ENCODE measurements around the gene SPTLC1. TPM values are rescaled to one million over a fixed set of nuclear protein-coding genes. Genes with fewer than 3 reads are reported as not detected.

Gene SPTLC1
- total and polyA plus RNA-seq, 2 of the 8 experiments (the other 6 are each of a cell fraction or from before 2014, with no cell fraction given) = 34.2 to 62.1 TPM

DNA sequence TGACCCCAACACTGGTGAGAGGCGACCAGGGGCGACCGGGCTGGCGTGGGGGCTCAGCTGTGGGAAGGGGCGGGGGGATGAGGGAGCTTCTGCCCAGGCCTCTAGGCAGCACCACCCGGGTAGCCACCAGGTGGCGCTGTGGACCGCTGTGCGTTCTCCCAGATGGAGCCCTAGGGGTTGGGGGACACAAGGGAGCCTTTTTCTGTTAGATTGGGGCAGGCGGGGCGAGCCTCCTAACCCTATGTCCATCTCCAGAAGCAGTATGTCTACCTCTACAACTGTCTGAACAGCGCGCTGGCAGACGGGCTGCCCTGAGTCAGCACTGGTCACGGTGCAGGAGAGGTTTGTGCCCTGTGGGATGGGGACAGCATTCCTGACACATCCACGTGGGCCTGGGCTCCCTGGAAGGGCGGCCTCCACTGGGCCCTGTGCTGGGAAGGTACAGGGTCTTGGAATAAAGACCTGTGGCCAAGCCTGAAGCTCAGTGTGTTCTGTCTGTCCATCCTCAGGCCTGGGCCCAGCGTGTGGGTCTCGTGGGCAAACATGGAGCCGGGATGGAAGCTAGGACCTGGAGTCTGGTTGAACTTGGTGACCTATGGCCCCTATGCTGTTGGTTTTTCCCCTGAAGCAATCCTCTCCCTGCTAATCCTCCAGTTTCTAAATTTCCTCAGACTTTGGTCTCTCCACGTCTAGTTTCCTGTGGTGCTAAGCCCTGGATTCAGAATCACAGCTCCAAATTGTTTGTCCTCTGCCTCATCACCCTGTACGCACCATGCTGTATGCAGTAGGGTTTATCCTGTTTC, 23.1 kb upstream of the SPTLC1 start (continued):
- TF ChIP-seq CTCF (IDR thresholded peaks at IDR 0.05; ENCODE audit: control extremely low read depth in 1 of 3, insufficient read depth in 1 of 3, low read depth in 1 of 3, low read length in 3 of 3) = peak; percentile 76 to 85 (median 79)
- TF ChIP-seq POLR2A (IDR thresholded peaks at IDR 0.05; ENCODE audit: control extremely low read depth in 1 of 2, low read depth in 2 of 2, low read length in 2 of 2) = no peak
- TF ChIP-seq SUZ12 (IDR thresholded peaks at IDR 0.05; ENCODE audit: low read length) = no peak
- no peak for TF ChIP-seq EGR1 (IDR thresholded peaks at IDR 0.05; ENCODE audit: borderline replicate concordance, low read depth, low read length)
- TF ChIP-seq RAD21 (IDR thresholded peaks at IDR 0.05 in 1 of 2, conservative IDR thresholded peaks at IDR 0.05 in 1 of 2; ENCODE audit: low read depth in 2 of 2, low read length in 2 of 2) = peak; percentile 72 to 78
- no peak for TF ChIP-seq TAF7 (optimal IDR thresholded peaks at IDR 0.05; ENCODE audit: borderline replicate concordance, low read depth, low read length)
- no peak for TF ChIP-seq RBBP5 (IDR thresholded peaks at IDR 0.05; ENCODE audit: borderline replicate concordance, low read depth, low read length)
- TF ChIP-seq BACH1 (IDR thresholded peaks at IDR 0.05; ENCODE audit: low read length) = no peak
- no peak for TF ChIP-seq EP300 (IDR thresholded peaks at IDR 0.05; ENCODE audit: borderline replicate concordance in 1 of 2, low read depth in 2 of 2, low read length in 2 of 2)
- no peak for TF ChIP-seq PHF8 (conservative IDR thresholded peaks at IDR 0.05; ENCODE audit: low read depth, low read length)
- TF ChIP-seq HDAC6 (IDR thresholded peaks at IDR 0.05; ENCODE audit: low read depth, low read length) = no peak
- TF ChIP-seq YY1 (IDR thresholded peaks at IDR 0.05; ENCODE audit: low read depth, low read length) = 0 out of 2 replicates have a peak, but pooled peaks have one; percentile 34
- no peak for TF ChIP-seq TEAD4 (IDR thresholded peaks at IDR 0.05; ENCODE audit: low read depth, low read length)
- TF ChIP-seq NRF1 (IDR thresholded peaks at IDR 0.05; ENCODE audit: low read depth, low read length) = no peak
- TF ChIP-seq CHD1 (IDR thresholded peaks at IDR 0.05; ENCODE audit: low read depth, low read length) = no peak
